SJSA1 (cell line): ENCODE measurements around the gene CDR2L. TPM values are rescaled to one million over a fixed set of nuclear protein-coding genes. Genes with fewer than 3 reads are reported as not detected.

ENCODE experiments used
- DNase-seq, 2 experiments: peaks; one replicate each; pipeline ENCODE4 v3.0.0-alpha.2; 2015 to 2020; ENCODE audit warnings: low spot score in 2 of 2, low read depth in 1 of 2
- H3K27ac ChIP-seq: fragments of 250-450 bp; sonication (Bioruptor Pico); 2 replicates; pipeline ENCODE4 v1.5.1; 2020; ENCODE audit warnings: mild to moderate bottlenecking, moderate library complexity
- H3K27me3 ChIP-seq: fragments of 250-450 bp; sonication (Bioruptor Pico); replicated peaks from 2 replicates; pipeline ENCODE4 v1.5.1; 2020; ENCODE audit warnings: mild to moderate bottlenecking, moderate library complexity
- H3K36me3 ChIP-seq: fragments of 250-450 bp; sonication (Bioruptor Pico); 2 replicates; pipeline ENCODE4 v1.5.1; 2020; ENCODE audit warnings: mild to moderate bottlenecking
- H3K4me1 ChIP-seq: fragments of 250-450 bp; sonication (Bioruptor Pico); replicated peaks from 2 replicates; pipeline ENCODE4 v1.6.1; 2021; ENCODE audit warnings: mild to moderate bottlenecking
- H3K4me3 ChIP-seq: fragments of 250-450 bp; sonication (Bioruptor Pico); 2 replicates; pipeline ENCODE4 v1.5.1; 2020; ENCODE audit warnings: mild to moderate bottlenecking
- H3K9me3 ChIP-seq: fragments of 250-450 bp; sonication (Bioruptor Pico); replicated peaks from 2 replicates; pipeline ENCODE4 v1.5.1; 2020; ENCODE audit warnings: mild to moderate bottlenecking
- total RNA-seq: library from RNA; depleted of rRNA; stranded (reverse); fragments of >200 nt; shearing (Covaris generic); gene quantifications from 2 replicates; pipeline ENCODE4 v1.2.3, GENCODE V29; 2014

CDR2L gene
- total RNA-seq, 1 experiment from 2014 or later = 9.6 TPM

DNA sequence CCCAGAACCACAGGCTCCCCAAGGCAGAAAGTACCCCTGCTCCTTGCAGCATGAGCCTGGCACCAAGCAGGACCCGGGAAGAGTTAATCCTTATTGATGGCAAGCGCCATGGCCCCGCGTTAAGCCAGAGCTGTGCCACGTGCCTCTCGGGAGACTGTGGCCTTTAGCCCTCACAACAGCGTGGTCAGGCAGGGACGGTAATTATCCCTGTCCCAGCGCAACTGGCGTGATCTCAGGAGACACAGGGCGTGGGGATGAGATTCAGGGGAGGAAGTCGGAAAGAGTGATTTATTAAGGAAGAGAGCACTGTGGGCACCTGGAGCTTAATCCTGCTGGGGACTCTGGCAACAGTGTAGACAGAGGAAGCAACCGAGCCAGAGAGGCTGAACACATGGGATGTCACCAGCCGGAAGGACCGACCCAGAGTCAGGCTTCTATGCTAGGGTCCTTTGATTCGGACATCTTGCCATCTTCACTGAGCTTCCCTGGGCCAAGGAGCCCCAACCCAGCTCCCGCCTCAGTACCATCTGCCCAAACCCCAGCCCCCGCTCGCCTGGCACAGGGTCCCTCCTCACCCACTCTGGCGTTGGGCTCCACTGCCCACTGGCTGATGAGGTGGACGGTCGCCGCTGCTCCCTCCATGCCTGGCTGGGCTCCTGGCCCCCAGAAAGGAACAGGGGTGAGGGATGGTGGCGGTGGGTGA lies 34.9 kb upstream of the CDR2L start:
- peaks cover 89% of the 10 kb centered on the region for H3K27me3 ChIP-seq
- no peak overlapping the region for H3K27ac ChIP-seq
- H3K4me1 ChIP-seq = no peaks in the 10 kb centered on the region
- H3K36me3 ChIP-seq = no peaks in the 10 kb centered on the region
- peak in 1 of 2 experiments; percentile 49 for DNase-seq
- no peak overlapping the region for H3K4me3 ChIP-seq
- H3K9me3 ChIP-seq = no peaks in the 10 kb centered on the region

- H3K4me1 ChIP-seq = no peaks in the 10 kb centered on the region
- H3K27ac ChIP-seq = no peak overlapping the region
- no peak for DNase-seq
- peaks cover 85% of the 10 kb centered on the region for H3K27me3 ChIP-seq
- H3K9me3 ChIP-seq = no peaks in the 10 kb centered on the region
- H3K4me3 ChIP-seq = no peak overlapping the region
- H3K36me3 ChIP-seq = no peaks in the 10 kb centered on the region
Observed at GRCh38 chr17:74953134-74953687, 34.2 kb upstream of the CDR2L start.

GRCh38 chr17:74954115-74954514 lies 33.3 kb upstream of the CDR2L start:
- H3K36me3 ChIP-seq = no peaks in the 10 kb centered on the region
- peak in 1 of 2 experiments; percentile 49 for DNase-seq
- H3K9me3 ChIP-seq = no peaks in the 10 kb centered on the region
- H3K4me1 ChIP-seq = no peaks in the 10 kb centered on the region
- peaks cover 76% of the 10 kb centered on the region for H3K27me3 ChIP-seq
- no peak overlapping the region for H3K27ac ChIP-seq
- no peak overlapping the region for H3K4me3 ChIP-seq

GRCh38 chr17:74954665-74955421 lies 32.6 kb upstream of the CDR2L start:
- DNase-seq = no peak
- Histone ChIP-seq H3K4me1 (no peaks in the 10 kb centered on the region), H3K4me3 (no peak overlapping the region), H3K27me3 (peaks cover 69% of the 10 kb centered on the region), H3K9me3 (no peaks in the 10 kb centered on the region), H3K36me3 (no peaks in the 10 kb centered on the region), H3K27ac (no peak overlapping the region)

- no peaks in the 10 kb centered on the region for H3K9me3 ChIP-seq
- H3K4me1 ChIP-seq = no peaks in the 10 kb centered on the region
- H3K27ac ChIP-seq = no peak overlapping the region
- no peak for DNase-seq
- no peaks in the 10 kb centered on the region for H3K36me3 ChIP-seq
- H3K27me3 ChIP-seq = peaks cover 56% of the 10 kb centered on the region
- H3K4me3 ChIP-seq = no peak overlapping the region
Observed at GRCh38 chr17:74956093-74956492, 31.3 kb upstream of the CDR2L start.

DNA sequence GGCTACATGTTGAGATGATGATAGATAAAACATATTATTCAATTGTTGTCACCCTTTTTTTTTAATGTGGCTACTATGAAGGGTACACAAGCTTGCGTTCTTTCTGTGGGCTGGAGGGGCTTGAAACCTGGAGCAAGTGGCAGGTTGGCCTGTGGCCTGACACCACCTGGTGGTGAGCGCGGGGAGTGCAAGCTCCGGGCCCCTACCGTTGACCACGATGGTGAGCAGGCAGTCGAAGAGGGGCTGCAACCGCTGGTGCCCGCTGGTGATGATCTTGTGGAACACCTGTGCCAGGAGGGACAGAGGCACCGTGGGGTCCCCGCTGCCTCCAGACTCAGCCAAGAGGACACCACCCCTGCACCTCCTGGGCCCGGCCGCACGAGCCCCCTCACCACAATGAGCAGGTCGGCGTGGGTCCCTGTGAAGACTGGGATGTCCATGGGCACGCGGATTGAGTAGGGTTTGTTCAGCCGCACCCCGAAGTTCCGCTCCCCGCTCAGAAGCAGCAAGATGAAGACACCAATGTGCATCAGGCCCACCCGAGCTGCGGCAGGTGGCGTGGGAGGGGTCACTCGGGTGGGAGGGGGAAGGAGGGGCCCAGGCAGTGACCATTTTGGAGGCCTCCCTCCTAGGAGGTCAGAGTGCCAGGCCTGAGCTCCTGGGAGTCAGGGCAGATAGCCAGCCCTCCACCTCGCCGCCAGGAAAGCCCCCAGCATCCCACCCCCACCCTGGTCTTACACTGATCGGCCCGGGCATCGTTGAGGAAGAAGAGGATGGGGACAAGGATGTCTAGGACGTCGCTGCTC lies 29.3 kb upstream of the CDR2L start:
- DNase-seq = peak; percentile 63 to 85
- Histone ChIP-seq H3K27me3 (peaks cover 36% of the 10 kb centered on the region), H3K9me3 (no peaks in the 10 kb centered on the region), H3K36me3 (no peaks in the 10 kb centered on the region), H3K27ac (no peak overlapping the region), H3K4me1 (no peaks in the 10 kb centered on the region), H3K4me3 (no peak overlapping the region)

GRCh38 chr17:74959826-74960515 lies 27.5 kb upstream of the CDR2L start:
- no peak for DNase-seq
- H3K4me3 ChIP-seq = no peak overlapping the region
- no peak overlapping the region for H3K27ac ChIP-seq
- H3K9me3 ChIP-seq = no peaks in the 10 kb centered on the region
- H3K27me3 ChIP-seq = peaks cover 17% of the 10 kb centered on the region
- H3K4me1 ChIP-seq = no peaks in the 10 kb centered on the region
- no peaks in the 10 kb centered on the region for H3K36me3 ChIP-seq

DNA sequence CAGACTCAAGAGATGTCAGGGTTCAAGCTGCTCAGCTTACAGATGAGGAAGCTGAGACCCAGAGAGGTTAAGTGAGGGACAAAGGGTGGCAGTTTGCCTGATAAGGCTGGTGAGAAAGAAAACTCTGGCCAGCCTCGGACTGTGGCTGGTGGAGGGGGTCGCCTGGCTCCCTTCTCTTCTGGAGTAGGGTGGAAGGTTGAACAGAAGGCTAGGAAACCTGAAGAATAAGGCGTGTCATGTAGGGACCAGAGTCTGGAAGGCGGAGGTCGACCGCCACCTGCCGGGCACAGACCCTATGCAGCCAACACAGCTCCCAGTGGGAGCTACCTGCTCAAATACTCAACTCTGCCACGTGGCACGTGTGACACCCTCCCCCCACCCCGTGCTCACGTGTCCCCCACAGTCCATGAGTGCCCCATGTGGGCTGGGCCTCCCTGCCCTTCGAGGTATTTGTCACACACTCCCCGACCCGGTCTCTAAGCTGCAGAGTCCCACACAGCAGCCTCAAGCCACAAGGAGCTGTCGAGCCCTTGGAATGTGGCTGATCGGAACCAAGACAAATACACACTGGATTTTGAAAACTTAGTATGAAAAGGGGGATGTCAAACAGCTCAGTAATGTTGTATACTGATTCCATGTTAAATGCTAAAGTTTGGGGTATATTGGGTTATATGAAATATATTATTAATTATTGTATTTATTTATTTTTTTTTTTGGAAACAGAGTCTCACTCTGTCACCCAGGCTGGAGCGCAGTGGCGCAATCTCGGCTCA lies 26.7 kb upstream of the CDR2L start:
- no peaks in the 10 kb centered on the region for H3K9me3 ChIP-seq
- DNase-seq = peak; percentile 44 to 63
- H3K27me3 ChIP-seq = peaks cover 10% of the 10 kb centered on the region; the same call in 1 of the 2 replicates
- no peak overlapping the region for H3K4me3 ChIP-seq
- no peaks in the 10 kb centered on the region for H3K4me1 ChIP-seq
- H3K36me3 ChIP-seq = no peaks in the 10 kb centered on the region
- H3K27ac ChIP-seq = no peak overlapping the region

GRCh38 chr17:74961657-74962350 lies 25.6 kb upstream of the CDR2L start:
- H3K27ac ChIP-seq = no peak overlapping the region
- H3K27me3 ChIP-seq = peaks cover 3% of the 10 kb centered on the region; the same call in 1 of the 2 replicates
- peak; percentile 84 to 92 for DNase-seq
- H3K4me1 ChIP-seq = no peaks in the 10 kb centered on the region
- H3K4me3 ChIP-seq = no peak overlapping the region
- H3K9me3 ChIP-seq = no peaks in the 10 kb centered on the region
- no peaks in the 10 kb centered on the region for H3K36me3 ChIP-seq

DNA sequence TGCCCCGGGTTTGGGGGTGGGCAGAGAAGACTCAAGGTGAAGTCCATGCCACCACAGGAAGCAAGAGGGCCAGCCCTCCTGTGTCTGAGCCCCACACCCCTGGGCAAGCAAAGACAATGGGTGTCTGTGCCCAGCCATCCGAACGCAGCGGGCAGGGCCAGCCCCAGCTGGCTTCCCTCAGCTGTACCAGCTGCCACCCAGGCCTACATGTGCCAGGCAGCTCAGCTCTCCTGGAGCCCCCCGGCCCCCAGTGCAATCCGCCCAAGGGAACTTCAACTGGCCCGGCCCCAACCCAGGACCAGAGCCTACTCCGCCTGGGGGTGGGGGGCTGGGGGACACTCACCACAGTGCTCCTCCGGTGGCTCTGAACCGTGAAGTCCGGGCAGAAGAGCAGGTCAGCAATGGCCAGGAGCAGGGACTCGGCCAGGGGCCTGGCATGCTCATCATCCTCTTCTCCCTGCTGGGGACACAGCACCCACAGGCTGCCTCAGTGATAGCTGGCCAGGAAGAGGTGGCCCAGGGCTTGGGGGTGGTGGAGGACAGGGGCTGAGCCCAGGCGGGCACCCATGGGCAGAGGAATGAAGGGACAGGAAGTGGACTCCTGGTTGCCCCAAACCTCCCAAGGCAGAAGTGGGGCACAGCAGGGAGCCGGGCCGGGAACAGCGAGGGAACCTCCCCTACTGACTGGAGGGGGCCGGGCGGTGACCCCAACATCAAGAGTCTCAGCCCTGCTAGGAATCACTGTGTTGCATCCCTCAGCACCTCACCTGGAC lies 24.6 kb upstream of the CDR2L start:
- H3K27me3 ChIP-seq = peaks cover under 1% of the 10 kb centered on the region; the same call in 1 of the 2 replicates
- peak in 1 of 2 experiments; percentile 47 for DNase-seq
- no peaks in the 10 kb centered on the region for H3K36me3 ChIP-seq
- no peak overlapping the region for H3K27ac ChIP-seq
- no peaks in the 10 kb centered on the region for H3K9me3 ChIP-seq
- no peaks in the 10 kb centered on the region for H3K4me1 ChIP-seq
- no peak overlapping the region for H3K4me3 ChIP-seq

DNA sequence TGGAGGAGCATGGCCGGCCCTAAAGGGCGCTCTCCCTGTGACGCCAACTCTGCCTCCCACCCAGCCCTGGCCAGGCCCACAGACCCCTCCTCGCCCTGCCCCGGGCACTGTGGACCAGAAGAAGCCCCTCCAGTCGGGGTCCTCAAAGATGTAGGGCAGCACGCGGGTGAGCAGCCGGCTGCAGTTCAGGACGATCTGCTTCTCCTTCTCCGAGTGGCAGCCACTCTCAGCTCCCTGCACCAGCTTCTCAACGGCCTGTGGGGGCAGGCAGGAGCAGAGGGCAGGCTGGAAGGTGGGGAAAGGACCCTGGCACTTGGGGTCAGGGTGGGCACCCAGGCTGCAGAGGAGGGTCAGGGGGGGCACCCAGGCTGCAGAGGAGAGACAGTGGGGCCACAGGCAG lies 23.8 kb upstream of the CDR2L start:
- no peak overlapping the region for H3K27ac ChIP-seq
- H3K36me3 ChIP-seq = no peaks in the 10 kb centered on the region
- H3K27me3 ChIP-seq = no peaks in the 10 kb centered on the region; the same call in 1 of the 2 replicates
- H3K9me3 ChIP-seq = no peaks in the 10 kb centered on the region
- H3K4me3 ChIP-seq = no peak overlapping the region
- peak in 1 of 2 experiments; percentile 50 for DNase-seq
- H3K4me1 ChIP-seq = no peaks in the 10 kb centered on the region
